NCI-H1417 treated with DMSO at 0.1 percent for 48 hours (cell line): ENCODE results near the gene ABI1.
"Not testable (repeated sequence)": the region's sequence is repeated elsewhere in the genome, so short reads cannot be mapped to it uniquely, and the experiment has no call there.

Source experiments
- DNase-seq: peaks from one replicate; lab custom pipeline; 2025; lab: John Stamatoyannopoulos, UW

Gene ABI1

DNA sequence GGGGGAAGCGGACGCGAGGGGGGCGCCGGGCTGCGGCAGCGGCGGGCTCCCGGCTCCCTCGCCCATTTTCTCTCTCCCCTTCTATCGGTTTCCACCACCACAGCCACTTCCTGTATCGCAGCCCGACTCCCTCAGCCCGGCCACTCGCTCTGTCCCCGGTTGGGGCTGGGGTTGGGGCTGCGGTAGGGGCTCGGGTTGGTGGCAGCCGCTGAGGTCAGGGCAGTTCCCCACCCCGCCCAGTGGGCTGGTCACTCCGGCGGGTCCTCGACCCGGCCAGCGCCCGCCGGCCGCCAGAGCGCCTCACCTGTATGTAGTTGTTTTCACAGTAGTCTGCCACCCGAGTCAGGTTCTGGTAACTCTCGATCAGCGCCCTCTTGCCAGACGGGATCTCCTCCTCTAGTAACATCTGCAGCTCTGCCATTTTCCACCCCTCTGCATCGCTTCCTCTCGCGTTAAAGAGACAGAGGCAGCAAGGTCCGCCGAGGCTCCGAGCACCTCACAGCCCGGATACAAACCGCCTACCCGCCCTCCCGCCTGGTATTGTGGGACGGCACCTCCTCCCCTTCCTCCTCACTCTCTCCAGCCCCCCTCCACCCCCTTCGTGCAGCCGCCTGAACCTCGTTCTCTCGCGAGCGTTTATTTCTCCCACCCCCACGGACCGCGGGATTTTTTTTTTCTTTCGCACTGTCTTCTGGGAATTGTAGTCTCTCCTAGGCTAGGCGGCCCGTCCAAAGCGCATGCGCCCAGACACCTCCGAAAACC, at the start of gene ABI1:
Gene ABI1, minus strand, starts transcription at position 516 of the 762 bp plus-strand sequence. Its CDS starts 95 bp downstream, at position 421.
- DNase-seq, result peak; percentile 89

DNA sequence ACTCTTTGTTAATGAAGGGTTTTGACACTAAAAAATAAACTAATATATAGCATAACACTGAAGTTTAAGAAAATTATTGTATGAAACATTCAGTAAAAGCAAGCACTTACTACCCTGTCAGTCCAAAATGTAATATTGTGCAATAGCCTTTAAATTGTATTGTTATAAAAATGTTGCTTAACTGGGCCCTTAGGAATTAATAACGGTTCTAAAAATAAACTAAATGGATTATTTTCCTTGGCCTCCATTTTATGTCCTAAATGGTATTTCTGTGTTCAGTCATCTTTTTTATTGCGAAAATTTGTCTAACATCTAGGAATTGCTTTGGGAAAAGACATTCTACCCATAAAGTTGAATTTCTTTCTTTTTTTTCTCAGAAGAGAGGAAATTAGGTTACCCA, 49.0 kb upstream of the ABI1 start:
- no peak for DNase-seq

DNA sequence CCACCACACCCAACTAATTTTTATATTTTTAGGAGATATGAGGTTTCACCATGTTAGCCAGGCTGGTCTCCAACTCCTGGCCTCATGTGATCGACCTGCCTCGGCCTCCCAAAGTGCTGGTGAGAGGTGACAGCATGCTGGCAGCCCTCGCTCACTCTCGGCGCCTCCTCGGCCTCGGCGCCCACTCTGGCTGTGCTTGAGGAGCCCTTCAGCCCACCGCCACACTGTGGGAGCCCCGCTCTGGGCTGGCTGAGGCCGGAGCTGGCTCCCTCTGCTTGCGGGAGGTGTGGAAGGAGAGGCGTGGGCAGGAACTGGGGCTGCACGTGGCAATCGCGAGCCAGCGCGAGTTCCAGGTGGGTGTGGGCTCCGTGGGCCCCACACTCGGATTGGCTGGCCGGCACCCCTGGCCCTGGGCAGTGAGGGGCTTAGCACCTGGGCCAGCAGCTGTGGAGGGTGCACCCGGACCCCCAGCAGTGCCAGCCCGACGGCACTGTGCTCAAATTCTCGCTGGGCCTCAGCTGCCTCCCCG, 44.6 kb upstream of the ABI1 start:
- not testable (repeated sequence) for DNase-seq

DNA sequence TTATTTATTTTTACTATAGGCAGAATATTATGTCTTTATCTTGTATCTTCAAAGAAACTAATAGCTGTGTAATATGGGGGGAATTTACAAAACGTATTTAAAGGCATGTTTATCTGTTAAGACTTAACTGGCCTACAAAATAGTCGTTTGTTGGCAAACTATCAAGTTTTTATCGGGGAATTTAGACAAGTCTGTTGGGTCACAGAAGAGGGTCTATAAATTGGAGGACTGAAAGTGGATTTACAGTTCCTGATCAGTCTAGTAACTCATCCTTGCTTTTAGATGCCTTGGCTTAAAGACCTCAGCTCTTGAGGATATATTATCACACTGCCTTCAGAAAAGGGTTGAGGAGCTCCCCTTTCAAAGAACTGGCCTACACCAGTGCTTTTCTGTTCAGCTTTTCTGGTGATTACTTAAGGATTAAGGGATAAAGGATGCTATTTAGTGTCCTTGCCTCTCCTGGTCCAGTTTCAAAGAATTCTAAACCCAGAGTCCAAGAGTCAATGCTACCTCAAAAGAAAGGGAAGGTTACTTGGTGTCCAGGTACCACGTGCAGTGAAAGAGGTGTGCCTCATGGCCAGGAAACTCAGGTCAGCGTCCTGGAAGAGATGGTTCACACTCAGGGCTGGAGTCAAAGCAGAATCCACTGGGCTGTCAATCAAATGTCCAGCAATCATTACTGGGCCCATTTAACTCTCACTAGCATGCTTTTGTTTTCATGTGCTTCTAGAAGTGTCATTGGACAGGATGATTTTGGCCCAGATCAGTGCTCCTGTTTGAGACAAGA, 42.9 kb upstream of the ABI1 start:
- DNase-seq, result no peak

DNA sequence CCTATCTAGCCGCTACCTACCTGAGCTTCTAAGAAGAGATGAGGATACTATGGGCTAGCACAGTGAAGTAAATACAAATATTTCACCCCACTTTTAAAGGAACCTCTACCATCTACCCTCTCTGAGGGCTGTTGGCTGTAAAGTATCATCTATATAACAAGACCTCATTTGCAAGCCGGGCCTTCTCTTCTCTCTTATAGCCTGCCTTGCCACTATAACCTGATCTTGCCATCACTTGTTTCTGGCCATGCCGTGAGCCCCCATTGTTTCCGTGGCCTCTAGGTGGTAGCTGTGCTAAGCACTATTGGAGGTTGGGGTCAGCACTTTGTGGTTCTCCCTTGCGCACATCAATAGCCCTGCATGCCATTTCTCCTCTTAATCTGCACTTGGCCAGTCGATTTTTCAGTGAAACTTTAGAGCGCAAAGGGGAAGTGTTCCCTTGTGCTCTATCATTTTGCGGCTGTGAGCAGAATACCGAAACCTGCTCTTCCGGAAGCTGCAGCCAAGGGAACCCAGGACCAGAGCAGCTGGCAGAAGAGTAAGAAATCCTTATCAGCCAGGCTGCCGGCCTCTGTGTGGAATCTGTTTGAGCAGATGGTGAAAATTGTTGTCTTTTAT, 31.7 kb upstream of the ABI1 start:
- not testable (repeated sequence) for DNase-seq

GRCh38 chr10:26890956-26891355, 30.2 kb upstream of the ABI1 start:
- no peak for DNase-seq

- no peak for DNase-seq
These were observed 27.0 kb upstream of the ABI1 start for GRCh38 chr10:26887611-26888215.

GRCh38 chr10:26881600-26882331, 21.0 kb upstream of the ABI1 start:
- DNase-seq, result peak; percentile 6

GRCh38 chr10:26879744-26880143, 19.0 kb upstream of the ABI1 start:
- DNase-seq, result peak; percentile 29

- no peak for DNase-seq
These were observed 10.0 kb upstream of the ABI1 start for GRCh38 chr10:26870766-26871165.

- no peak for DNase-seq
These were observed 8.8 kb upstream of the ABI1 start for GRCh38 chr10:26869528-26869927.

DNA sequence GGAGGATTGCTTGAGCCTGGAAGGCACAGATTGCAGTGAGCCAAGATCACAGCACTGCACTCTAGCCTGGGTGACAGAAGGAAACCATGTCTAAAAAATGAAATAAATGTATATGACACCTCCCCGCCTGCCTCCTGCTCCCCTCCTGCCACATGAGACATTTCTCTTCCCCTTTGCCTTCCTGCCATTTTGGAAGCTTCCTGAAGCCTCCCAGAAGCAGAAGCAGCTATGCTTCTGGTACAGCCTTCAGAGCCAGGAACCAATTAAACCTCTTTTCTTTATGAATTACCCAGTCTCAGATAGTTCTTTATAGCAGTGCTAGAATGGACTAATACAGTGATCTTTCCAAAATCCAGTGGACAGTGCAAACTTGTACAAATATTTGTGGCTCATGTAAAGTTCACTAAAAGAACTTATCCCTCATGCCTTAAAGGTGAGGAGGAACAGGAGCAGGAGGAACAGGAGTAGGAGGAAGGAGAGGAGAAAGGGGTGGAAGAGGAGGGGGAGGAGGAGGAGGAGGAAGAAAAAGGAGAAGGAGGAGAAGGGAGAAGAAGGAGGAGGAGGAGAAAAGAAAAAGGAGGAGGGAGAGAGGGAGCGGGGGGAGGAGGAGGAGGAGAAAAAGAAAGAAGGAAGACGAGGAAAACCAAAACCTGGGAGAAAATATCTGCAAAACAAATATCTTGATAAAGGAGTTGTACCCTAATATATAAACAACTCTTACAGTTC, 2.8 kb upstream of the ABI1 start:
- DNase-seq, result no peak

- DNase-seq, result no peak
These were observed 644 bp upstream of the ABI1 start for GRCh38 chr10:26861205-26861998.

- DNase-seq, result no peak
These were observed 686 bp downstream of the ABI1 start for GRCh38 chr10:26860102-26860442.

DNA sequence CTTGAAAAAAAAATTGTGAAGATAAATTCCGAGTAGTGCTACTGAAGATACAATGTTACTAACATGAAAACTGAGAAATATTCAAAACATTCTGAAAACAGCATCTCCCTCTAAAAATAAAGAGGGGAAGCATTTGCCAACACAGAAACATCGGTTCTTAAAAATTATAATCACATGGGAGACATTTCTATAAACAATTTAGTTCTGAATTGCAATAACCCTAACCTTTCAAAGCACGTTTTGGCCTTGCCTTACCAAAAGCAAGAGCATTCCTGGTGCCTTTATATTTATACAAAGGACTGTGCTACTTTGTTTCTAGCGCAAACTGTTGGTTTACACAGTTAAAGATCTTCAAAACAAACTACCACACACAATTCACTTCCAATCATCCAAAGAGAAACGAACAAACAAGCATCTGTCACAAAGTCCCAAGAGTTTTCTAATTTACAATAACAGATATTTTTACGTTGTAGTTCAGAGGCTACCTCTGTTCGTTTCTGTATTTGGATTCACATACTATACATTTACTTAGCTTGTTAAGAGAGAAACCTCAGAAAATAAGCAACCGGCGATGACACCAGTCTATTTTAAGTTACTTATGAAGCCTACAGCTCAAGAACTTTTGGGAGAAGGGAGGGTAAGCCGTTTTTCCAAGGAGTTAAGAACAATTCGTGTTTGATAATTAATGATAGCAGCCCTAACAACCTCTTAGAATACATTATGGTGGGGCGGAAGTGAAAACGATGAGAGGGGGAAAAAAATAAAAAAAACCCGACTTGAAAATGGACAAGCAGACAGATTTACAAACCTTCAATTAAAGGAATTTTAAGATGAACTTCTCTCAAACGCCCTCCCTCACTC, 1.3 kb downstream of the ABI1 start:
- no peak for DNase-seq

- no peak for DNase-seq
These were observed 2.1 kb downstream of the ABI1 start for GRCh38 chr10:26858707-26859034.

DNA sequence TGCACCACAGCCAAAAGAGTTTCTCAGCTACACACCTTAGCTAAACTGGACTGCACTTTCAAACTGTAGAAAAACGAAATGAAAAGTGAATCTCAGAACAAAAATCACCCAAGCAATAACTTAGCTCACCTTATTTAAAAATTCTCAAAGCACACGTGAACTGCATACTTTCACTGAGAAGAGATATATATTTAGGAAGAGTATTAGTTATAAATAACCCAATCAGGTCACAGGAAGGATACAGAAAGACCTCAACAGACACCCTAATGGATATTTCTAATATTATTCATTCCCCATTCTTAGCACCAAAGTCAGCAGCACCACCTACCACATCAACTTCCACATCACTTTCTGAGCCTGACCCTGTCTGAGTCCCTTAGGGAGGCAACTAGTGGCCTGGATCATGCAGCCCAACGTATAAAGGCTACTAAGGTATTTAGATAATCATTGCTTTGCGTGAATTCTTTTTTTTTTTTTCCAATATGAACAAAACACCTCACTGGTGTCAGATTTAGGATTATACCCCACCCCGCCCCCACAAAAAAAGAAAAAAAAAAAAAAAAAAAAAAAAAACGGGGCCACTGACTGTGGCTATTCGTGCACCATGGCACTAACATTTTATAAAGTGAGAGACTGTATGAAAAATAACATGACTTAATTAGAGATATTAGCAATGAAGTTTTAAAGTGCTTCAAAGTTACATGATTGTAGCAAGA, 2.6 kb downstream of the ABI1 start:
- DNase-seq, result no peak

- DNase-seq, result not testable (repeated sequence)
These were observed 3.2 kb downstream of the ABI1 start for GRCh38 chr10:26857553-26857952.

- DNase-seq, result no peak
These were observed 5.6 kb downstream of the ABI1 start for GRCh38 chr10:26855186-26855585.
